ENCODE results near the gene CCT7.
A peak's percentile ranks its signal among the peaks of the same experiment; 100 is the strongest.

CCT7 gene

GRCh38 chr2:73227086-73227485 is 7.0 kb upstream of the CCT7 start:
- DNase-seq: no peak

GRCh38 chr2:73228631-73229030 is 5.5 kb upstream of the CCT7 start:
- DNase-seq: no peak

GRCh38 chr2:73232403-73233153 is 1.5 kb upstream of the CCT7 start:
- DNase-seq: peak in 1 of 2 donors; percentile 33

- peak; percentile 97 to 98 for DNase-seq
These were observed 765 bp upstream of the CCT7 start, which contains the start of gene PRADC1 for GRCh38 chr2:73233154-73233931. Gene PRADC1, minus strand, starts transcription at chr2:73233239. Its CDS starts 79 bp downstream, at chr2:73233160.

- DNase-seq: peak in 1 of 2 donors; percentile 26
These were observed 1.4 kb downstream of the CCT7 start for GRCh38 chr2:73235315-73236028.

- no peak for DNase-seq
These were observed 3.1 kb downstream of the CCT7 start for GRCh38 chr2:73237168-73237567.

GRCh38 chr2:73238149-73238548 is 4.0 kb downstream of the CCT7 start:
- no peak for DNase-seq

- DNase-seq: no peak
These were observed 4.9 kb downstream of the CCT7 start for GRCh38 chr2:73238976-73239375.

- no peak for DNase-seq
These were observed 5.7 kb downstream of the CCT7 start for GRCh38 chr2:73239776-73240175.

- no peak for DNase-seq
These were observed 9.9 kb downstream of the CCT7 start for GRCh38 chr2:73243884-73244570.

- no peak for DNase-seq
These were observed 10.5 kb downstream of the CCT7 start for GRCh38 chr2:73244580-73244979.

- no peak for DNase-seq
These were observed 12.7 kb downstream of the CCT7 start for GRCh38 chr2:73246850-73247249.

GRCh38 chr2:73249636-73250035 is 15.5 kb downstream of the CCT7 start:
- DNase-seq: no peak

GRCh38 chr2:73250872-73251846 is 17.1 kb downstream of the CCT7 start:
- DNase-seq: no peak

GRCh38 chr2:73252238-73253027 is 18.3 kb downstream of the CCT7 start:
- DNase-seq: no peak

- no peak for DNase-seq
These were observed 19.3 kb downstream of the CCT7 start for GRCh38 chr2:73253400-73253799.

- DNase-seq: peak in 1 of 2 donors; percentile 21
These were observed 19.8 kb downstream of the CCT7 start for GRCh38 chr2:73253901-73254300.

- DNase-seq: no peak
These were observed 20.4 kb downstream of the CCT7 start for GRCh38 chr2:73254343-73255006.

GRCh38 chr2:73255007-73255644 is 21.0 kb downstream of the CCT7 start:
- DNase-seq: no peak
